ENCODE data around the gene METTL13. TPM values are rescaled to one million over a fixed set of nuclear protein-coding genes. Genes with fewer than 3 reads are reported as not detected.
A peak's percentile ranks its signal among the peaks of the same experiment; 100 is the strongest.

METTL13 gene
- total RNA-seq, 1 experiment from 2014 or later = 64.5 TPM

DNA sequence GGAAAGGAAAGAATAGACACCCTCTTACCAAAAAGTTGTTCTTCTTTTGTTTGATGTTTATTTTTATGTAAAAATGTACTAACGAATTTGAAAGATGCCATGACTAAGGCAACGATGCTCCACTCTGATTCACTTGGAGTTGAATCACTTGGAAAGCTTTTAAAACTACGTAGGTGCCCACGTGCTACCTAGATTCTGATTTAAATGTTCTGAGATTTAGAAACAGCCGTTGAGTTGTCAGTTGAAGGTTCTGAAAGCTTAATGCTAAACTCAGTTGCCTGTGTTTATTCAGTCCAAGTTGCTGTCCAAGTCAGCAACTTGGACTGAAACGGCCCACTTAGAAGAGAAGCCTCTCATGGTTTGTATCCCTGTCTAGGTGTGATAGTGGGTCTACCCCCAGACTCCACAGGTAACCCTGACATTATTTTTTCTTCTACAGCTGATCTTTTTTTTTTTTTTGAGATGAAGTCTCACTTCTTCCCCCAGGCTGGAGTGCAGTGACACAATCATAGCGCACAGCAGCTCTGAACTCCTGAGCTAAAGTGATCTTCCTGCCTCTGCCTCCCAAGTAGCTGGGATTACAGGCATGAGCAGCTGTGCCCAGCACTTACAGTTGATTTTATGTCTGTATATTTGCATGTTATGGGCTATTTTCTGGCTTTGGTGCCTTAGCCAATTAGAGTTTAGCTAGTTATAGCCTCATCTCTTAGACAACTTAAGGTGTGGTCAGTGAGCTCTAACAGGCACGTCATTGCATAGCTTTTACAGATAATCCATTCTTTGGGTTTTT, 38.2 kb upstream of the METTL13 start:
- H4K20me1 ChIP-seq (ENCODE audit: control insufficient read depth, insufficient read depth, insufficient read length) = no peaks in the 10 kb centered on the region
- H3K9ac ChIP-seq (ENCODE audit: extremely low read depth, insufficient read length, low read length) = no peak overlapping the region
- H2AFZ ChIP-seq (ENCODE audit: low read length) = no peak overlapping the region
- no peaks in the 10 kb centered on the region for H3K27me3 Mint-ChIP-seq (ENCODE audit: low read depth)
- H3K4me2 ChIP-seq (ENCODE audit: insufficient read depth, insufficient read length, low read length) = peak overlapping the region; percentile 64
- H3K27ac ChIP-seq (ENCODE audit: insufficient read length, low read depth, low read length) = no peak overlapping the region
- no peaks in the 10 kb centered on the region for H3K9me3 ChIP-seq (ENCODE audit: control insufficient read depth, low read depth, low read length)
- peaks cover 11% of the 10 kb centered on the region for H3K23me2 ChIP-seq (ENCODE audit: insufficient read length, low read depth, low read length, poor library complexity, severe bottlenecking)
- H3K4me1 ChIP-seq (ENCODE audit: insufficient read depth, low read length) = no peaks in the 10 kb centered on the region
- H3K79me1 ChIP-seq (ENCODE audit: insufficient read depth, low read depth, low read length, poor library complexity, severe bottlenecking) = no peaks in the 10 kb centered on the region
- H2BK5ac ChIP-seq (ENCODE audit: insufficient read length, low read length) = no peak overlapping the region
- H3K9me3 Mint-ChIP-seq = no peaks in the 10 kb centered on the region
- no peak overlapping the region for H3K14ac ChIP-seq (ENCODE audit: insufficient read depth, low read length)
- peak overlapping the region; percentile 98 to 99 (median 99); a peak in 6 of 7 replicates for H3K27ac Mint-ChIP-seq
- no peak overlapping the region for H4K8ac ChIP-seq (replicated peaks; ENCODE audit: insufficient read length, low read depth, low read length)
- H3K36me3 Mint-ChIP-seq (ENCODE audit: insufficient read depth in 1 of 3, low read depth in 3 of 3) = no peaks in the 10 kb centered on the region
- H4K91ac ChIP-seq (ENCODE audit: insufficient read length, low read depth, low read length) = no peak overlapping the region
- no peaks in the 10 kb centered on the region for H3K79me2 ChIP-seq (ENCODE audit: insufficient read depth, low read length)
- WGBS (ENCODE audit: extremely low coverage, insufficient read length, low lambda C conversion rate) = no CpG with 5 or more reads among the region's 8 CpGs
- H3K23ac ChIP-seq (ENCODE audit: insufficient read length, low read depth, low read length) = no peak overlapping the region
- no peak for DNase-seq
- TF ChIP-seq, protein P1, sequence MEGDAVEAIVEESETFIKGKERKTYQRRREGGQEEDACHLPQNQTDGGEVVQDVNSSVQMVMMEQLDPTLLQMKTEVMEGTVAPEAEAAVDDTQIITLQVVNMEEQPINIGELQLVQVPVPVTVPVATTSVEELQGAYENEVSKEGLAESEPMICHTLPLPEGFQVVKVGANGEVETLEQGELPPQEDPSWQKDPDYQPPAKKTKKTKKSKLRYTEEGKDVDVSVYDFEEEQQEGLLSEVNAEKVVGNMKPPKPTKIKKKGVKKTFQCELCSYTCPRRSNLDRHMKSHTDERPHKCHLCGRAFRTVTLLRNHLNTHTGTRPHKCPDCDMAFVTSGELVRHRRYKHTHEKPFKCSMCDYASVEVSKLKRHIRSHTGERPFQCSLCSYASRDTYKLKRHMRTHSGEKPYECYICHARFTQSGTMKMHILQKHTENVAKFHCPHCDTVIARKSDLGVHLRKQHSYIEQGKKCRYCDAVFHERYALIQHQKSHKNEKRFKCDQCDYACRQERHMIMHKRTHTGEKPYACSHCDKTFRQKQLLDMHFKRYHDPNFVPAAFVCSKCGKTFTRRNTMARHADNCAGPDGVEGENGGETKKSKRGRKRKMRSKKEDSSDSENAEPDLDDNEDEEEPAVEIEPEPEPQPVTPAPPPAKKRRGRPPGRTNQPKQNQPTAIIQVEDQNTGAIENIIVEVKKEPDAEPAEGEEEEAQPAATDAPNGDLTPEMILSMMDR (conservative IDR thresholded peaks at IDR 0.05) = no peak
- no peak overlapping the region for H2BK12ac ChIP-seq (ENCODE audit: insufficient read length, low read depth, low read length)
- H2BK20ac ChIP-seq (ENCODE audit: low read depth, low read length, poor library complexity, severe bottlenecking) = no peak overlapping the region
- no peak overlapping the region for H3T11ph ChIP-seq (ENCODE audit: low read length)
- H3K4ac ChIP-seq (ENCODE audit: low read depth, low read length) = no peak overlapping the region
- H2BK120ac ChIP-seq (ENCODE audit: low read depth, low read length, poor library complexity, severe bottlenecking) = no peak overlapping the region
- peaks cover 25 to 36% of the 10 kb centered on the region in 2 experiments for H3K4me1 Mint-ChIP-seq
- no peak overlapping the region for H3K56ac ChIP-seq (ENCODE audit: insufficient read length, low read depth, low read length)
- H3K27me3 ChIP-seq (ENCODE audit: insufficient read depth, low read length) = no peaks in the 10 kb centered on the region
- H2AK5ac ChIP-seq (ENCODE audit: insufficient read length, low read length) = no peak overlapping the region
- H3K18ac ChIP-seq (ENCODE audit: insufficient read length, low read depth, low read length) = no peak overlapping the region
- no peak overlapping the region for H4K5ac ChIP-seq (ENCODE audit: insufficient read length, low read depth, low read length)
- H2BK15ac ChIP-seq (ENCODE audit: low read depth, low read length) = no peak overlapping the region
- peak overlapping the region; percentile 100 for H3K4me3 Mint-ChIP-seq
